Spleen (tissue), 7 donors: ENCODE results near the gene DMRT1.

Source experiments
- CTCF ChIP-seq, 11 experiments: fragments of 200-600 bp in 7 of 11; fragments of 450-650 bp in 4 of 11; sonication (generic) in 4 of 11; IDR thresholded peaks in 8 of 11; conservative IDR thresholded peaks in 3 of 11; 1 replicate in 7 of 11; 2 replicates in 4 of 11; pipeline versions ENCODE4 v1.4.0 to v1.8.0; 2016 to 2021; ENCODE audit warnings: antibody characterized with exemption in 11 of 11, inconsistent platforms in 4 of 11, mild to moderate bottlenecking in 1 of 11
- POLR2AphosphoS5 ChIP-seq, 3 donors: sonication (generic); formaldehyde crosslinking; IDR thresholded peaks; one replicate each; pipeline ENCODE4 v1.5.1; 2017; ENCODE audit warnings: antibody characterized with exemption in 3 of 3
- donor health status: DM: no; HTN: no; CAD: no; lungs with moderate emphysema.
- donor health status: DM: no; HTN: no; CAD: no.
- donor health status: DM: no; HTN: no; CAD: no.

DNA sequence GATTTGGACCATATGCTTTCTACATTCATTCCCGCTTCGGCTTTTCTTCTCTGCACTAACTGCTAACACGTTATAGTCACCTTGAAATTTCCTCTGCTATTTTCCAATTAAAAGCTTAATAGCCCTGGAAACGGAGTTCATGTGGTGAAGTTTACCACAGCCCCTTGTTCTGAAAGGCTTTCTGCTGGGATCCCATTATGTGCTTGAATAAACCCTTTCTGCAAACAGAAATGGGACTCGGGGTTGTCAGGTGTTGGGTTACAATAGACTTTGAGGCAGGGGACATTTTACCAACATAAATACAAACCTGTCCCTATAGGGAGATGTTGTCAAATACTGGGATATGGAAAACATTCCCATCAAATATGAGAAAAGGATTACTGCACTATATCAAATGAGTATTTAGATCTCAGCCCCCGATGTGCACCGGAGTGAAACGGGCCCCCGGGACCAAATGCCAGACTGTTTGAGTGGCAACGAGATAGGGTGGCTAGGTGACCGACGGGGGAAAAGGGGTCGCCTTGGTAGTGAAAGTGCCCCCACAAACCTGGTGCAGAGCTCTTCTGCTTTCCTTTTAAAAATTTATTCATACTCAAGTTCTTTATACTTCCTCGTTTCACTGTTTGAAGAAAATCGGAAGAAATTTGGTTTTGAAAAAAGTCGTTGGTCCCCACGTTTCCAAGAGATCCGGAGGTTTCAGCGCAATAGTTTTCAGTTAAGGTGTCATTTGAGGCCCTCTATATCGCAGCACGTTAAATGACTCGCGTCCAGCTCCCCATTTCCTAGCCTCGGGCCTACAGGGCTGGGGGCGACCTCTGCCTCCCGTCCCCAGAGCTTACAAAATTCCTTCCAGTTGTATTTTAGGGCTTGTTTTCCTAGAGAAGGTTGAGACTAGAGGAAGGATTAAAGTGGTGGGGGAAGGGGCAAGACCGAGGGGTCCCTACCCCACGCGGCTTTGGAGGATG is 132.8 kb downstream of the DMRT1 start:
- TF ChIP-seq POLR2AphosphoS5 (IDR thresholded peaks at IDR 0.05) (no peak), CTCF (IDR thresholded peaks at IDR 0.05 in 8 of 11, conservative IDR thresholded peaks at IDR 0.05 in 3 of 11) (no peak)
